Panc1 (cell line): Measurements from ENCODE around the gene IRX4. TPM values are rescaled to one million over a fixed set of nuclear protein-coding genes. Genes with fewer than 3 reads are reported as not detected.
A peak's percentile ranks its signal among the peaks of the same experiment; 100 is the strongest.

Source experiments
- ATAC-seq: fragments of 200-7000 bp; cut with Tn5 transposase; 2 replicates; pipeline ENCODE4 v1.9.1; 2020; ENCODE audit warnings: mild to moderate bottlenecking, moderate library complexity
- BruUV-seq: library from RNA; stranded (reverse); fragments of 400-500 nt; replicated peaks from 2 replicates; lab custom pipeline; 2021; lab: Mats Ljungman, UMichigan
- CTCF ChIA-PET: fragments of 300-600 bp; sonication (Branson Sonifier 250); formaldehyde crosslinking; loops from one replicate; lab custom pipeline; 2022; ENCODE audit warnings: antibody characterized with exemption; lab: Charles Lee
- POLR2A ChIA-PET: fragments of 300-600 bp; sonication (Branson Sonifier 250); formaldehyde crosslinking; loops from one replicate; lab custom pipeline; 2022; ENCODE audit warnings: antibody characterized with exemption; lab: Charles Lee
- DNase-seq: peaks from one replicate; pipeline ENCODE4 v3.0.0-alpha.2; 2010; ENCODE audit warnings: low read depth, low spot score
- H3K27ac ChIP-seq: 2 replicates; pipeline ENCODE4 v1.5.1; 2011; ENCODE audit warnings: mild to moderate bottlenecking, low read length, inconsistent platforms
- H3K27me3 ChIP-seq: fragments of 200-500 bp; sonication (Bioruptor generic); 2 replicates; pipeline ENCODE4 v1.6.0; 2014; ENCODE audit warnings: low read length, inconsistent platforms; ENCODE audit not compliant: control insufficient read depth, insufficient read depth
- H3K36me3 ChIP-seq: fragments of 200-500 bp; sonication (Bioruptor generic); 2 replicates; pipeline ENCODE4 v1.5.1; 2014; ENCODE audit warnings: inconsistent platforms, mild to moderate bottlenecking, low read length, moderate library complexity; ENCODE audit not compliant: control insufficient read depth, insufficient read depth
- H3K4me1 ChIP-seq: 2 replicates; pipeline ENCODE4 v1.5.1; 2011; ENCODE audit warnings: inconsistent platforms, mild to moderate bottlenecking, low read length, moderate library complexity; ENCODE audit not compliant: control insufficient read depth, insufficient read depth
- H3K4me3 ChIP-seq, 2 experiments: 2 replicates each; pipeline ENCODE4 v1.5.1; 2011 to 2012; ENCODE audit warnings: low read depth in 2 of 2, low read length in 2 of 2, mild to moderate bottlenecking in 2 of 2, inconsistent platforms in 1 of 2, moderate library complexity in 1 of 2
- H3K9me3 ChIP-seq: fragments of 200-500 bp; sonication (Bioruptor generic); 2 replicates; pipeline ENCODE4 v1.5.1; 2014; ENCODE audit warnings: low read depth, mild to moderate bottlenecking, inconsistent platforms, low read length, moderate library complexity; ENCODE audit not compliant: control insufficient read depth, insufficient read depth
- CTCF ChIP-seq: fragments of 450-650 bp; IDR thresholded peaks from 2 replicates; pipeline ENCODE4 v1.5.1; 2017; ENCODE audit warnings: mild to moderate bottlenecking
- POLR2AphosphoS5 ChIP-seq: IDR thresholded peaks from 2 replicates; pipeline ENCODE4 v1.6.1; 2012; ENCODE audit warnings: mild to moderate bottlenecking, low read depth, low read length, moderate library complexity
- REST ChIP-seq, 2 experiments: IDR thresholded peaks; 2 replicates each; pipeline ENCODE4 v1.6.1; 2011 to 2012; ENCODE audit warnings: low read depth in 2 of 2, control low read depth in 1 of 2, low read length in 1 of 2, mild to moderate bottlenecking in 1 of 2, moderate library complexity in 1 of 2; ENCODE audit not compliant: insufficient read depth in 1 of 2
- SIN3A ChIP-seq: IDR thresholded peaks from 2 replicates; pipeline ENCODE4 v1.6.1; 2012; ENCODE audit warnings: low read depth, mild to moderate bottlenecking, low read length, moderate library complexity, borderline replicate concordance; ENCODE audit not compliant: insufficient read depth
- TCF7L2 ChIP-seq: IDR thresholded peaks from 2 replicates; pipeline ENCODE4 v1.6.1; 2011; ENCODE audit warnings: mild to moderate bottlenecking, low read depth, low read length, inconsistent platforms
- in situ Hi-C: cut with HindIII; loops from 2 replicates; pipeline ENCODE4 v1.10.0; 2016; ENCODE audit warnings: low sequenced_read_pairs, low pct_unique_long_range_greater_than_20kb
- intact Hi-C: fragments of 100-400 bp; cut with micrococcal nuclease; formaldehyde crosslinking; loops from one replicate; pipeline ENCODE4 v1.10.0; 2022; ENCODE audit not compliant: unreplicated experiment
- total RNA-seq: library from RNA; stranded (reverse); gene quantifications from one replicate; pipeline ENCODE4 v1.2.1, GENCODE V29; 2021; ENCODE audit not compliant: unreplicated experiment

Gene IRX4
- total RNA-seq, 1 experiment from 2014 or later: 0.18 TPM

GRCh38 chr5:1897816-1898450, 15.2 kb upstream of the IRX4 start:
- ChIA-PET POLR2A (no interaction called here), CTCF (no interaction called here)
- H3K4me1 ChIP-seq: no peaks in the 10 kb centered on the region
- no TSS peak for BruUV-seq
- intact Hi-C loops: no loop called here
- in situ Hi-C loops: no loop called here
- H3K27me3 ChIP-seq: no peaks in the 10 kb centered on the region
- ATAC-seq (peak; percentile 46), DNase-seq (no peak)
- no peak overlapping the region for H3K27ac ChIP-seq
- TF ChIP-seq SIN3A (no peak), TCF7L2 (no peak), POLR2AphosphoS5 (no peak), CTCF (no peak), REST (IDR thresholded peaks at IDR 0.05; ENCODE audit: insufficient read depth in 1 of 2, low read depth in 2 of 2, low read length in 1 of 2) (no peak)
- H3K4me3 ChIP-seq: no peak overlapping the region
- H3K36me3 ChIP-seq: no peaks in the 10 kb centered on the region
- H3K9me3 ChIP-seq: no peaks in the 10 kb centered on the region

GRCh38 chr5:1897386-1897785, 14.7 kb upstream of the IRX4 start:
- Histone ChIP-seq H3K27me3 (no peaks in the 10 kb centered on the region), H3K36me3 (no peaks in the 10 kb centered on the region), H3K27ac (no peak overlapping the region), H3K4me3 (no peak overlapping the region), H3K4me1 (no peaks in the 10 kb centered on the region), H3K9me3 (no peaks in the 10 kb centered on the region)
- no TSS peak for BruUV-seq
- intact Hi-C loops: no loop called here
- in situ Hi-C loops: no loop called here
- POLR2A ChIA-PET: no interaction called here
- no peak for TF ChIP-seq SIN3A
- no peak for TF ChIP-seq CTCF
- TF ChIP-seq REST (IDR thresholded peaks at IDR 0.05; ENCODE audit: insufficient read depth in 1 of 2, low read depth in 2 of 2, low read length in 1 of 2): no peak
- no peak for TF ChIP-seq TCF7L2
- TF ChIP-seq POLR2AphosphoS5: no peak
- ATAC-seq: no peak
- DNase-seq: no peak
- CTCF ChIA-PET: no interaction called here
